HG03103 (cell line): ENCODE data around the gene SAMD3.
"Not testable (repeated sequence)": the region's sequence is repeated elsewhere in the genome, so short reads cannot be mapped to it uniquely, and the experiment has no call there.

ENCODE experiments used
- ATAC-seq: cut with Tn5 transposase; IDR thresholded peaks from one replicate; pipeline ENCODE4 v1.9.1; 2021; ENCODE audit warnings: low read depth; ENCODE audit not compliant: unreplicated experiment

SAMD3 gene

DNA sequence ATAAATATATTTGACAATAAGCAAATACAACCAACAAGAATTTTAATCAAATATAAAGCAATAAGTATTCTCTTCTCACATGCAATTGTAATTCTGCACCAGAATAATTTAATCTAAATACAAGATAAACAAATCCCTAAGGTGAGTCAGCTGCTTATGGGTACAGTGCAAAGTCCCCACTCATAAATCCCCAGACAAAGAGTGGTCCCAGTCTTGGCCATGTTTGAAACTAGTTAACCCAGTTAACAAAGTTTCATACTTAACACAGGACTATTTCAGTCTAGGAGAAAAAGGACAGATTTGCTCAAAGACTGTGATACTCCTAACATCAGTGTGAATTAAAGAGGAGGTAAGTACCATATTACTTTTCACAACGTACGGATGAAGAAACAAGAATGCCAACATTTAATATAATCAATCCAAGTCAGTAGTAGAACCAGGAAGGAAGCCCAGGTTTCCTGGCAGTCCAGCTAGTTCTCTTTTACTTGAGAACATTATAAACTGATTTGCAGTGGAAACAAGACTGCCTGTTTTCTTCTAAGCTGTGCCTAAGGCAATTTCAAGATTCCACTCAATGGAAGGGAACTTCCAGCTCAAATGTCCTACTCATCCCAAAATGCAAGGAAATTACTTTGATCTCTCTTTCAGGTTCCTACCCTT is 10.4 kb downstream of the SAMD3 start:
- no peak for ATAC-seq

DNA sequence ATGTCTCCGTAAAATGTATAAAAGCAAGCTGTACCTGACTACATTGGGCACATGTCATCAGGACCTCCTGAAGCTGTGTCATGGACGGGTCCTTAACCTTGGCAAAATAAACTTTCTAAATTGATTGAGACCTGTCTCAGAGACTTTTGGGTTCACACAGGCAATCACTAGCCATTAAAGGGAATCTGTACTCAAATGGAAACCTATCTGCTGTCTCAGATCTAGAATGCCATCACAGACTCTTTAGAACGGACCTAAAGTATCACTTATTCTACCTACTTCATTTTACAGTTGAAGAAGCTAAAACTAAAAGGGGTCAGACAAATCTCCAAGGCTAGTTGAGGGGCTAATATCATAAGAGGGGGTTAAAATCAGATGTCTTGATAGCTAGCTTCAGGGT is 11.1 kb downstream of the SAMD3 start:
- ATAC-seq, result no peak

DNA sequence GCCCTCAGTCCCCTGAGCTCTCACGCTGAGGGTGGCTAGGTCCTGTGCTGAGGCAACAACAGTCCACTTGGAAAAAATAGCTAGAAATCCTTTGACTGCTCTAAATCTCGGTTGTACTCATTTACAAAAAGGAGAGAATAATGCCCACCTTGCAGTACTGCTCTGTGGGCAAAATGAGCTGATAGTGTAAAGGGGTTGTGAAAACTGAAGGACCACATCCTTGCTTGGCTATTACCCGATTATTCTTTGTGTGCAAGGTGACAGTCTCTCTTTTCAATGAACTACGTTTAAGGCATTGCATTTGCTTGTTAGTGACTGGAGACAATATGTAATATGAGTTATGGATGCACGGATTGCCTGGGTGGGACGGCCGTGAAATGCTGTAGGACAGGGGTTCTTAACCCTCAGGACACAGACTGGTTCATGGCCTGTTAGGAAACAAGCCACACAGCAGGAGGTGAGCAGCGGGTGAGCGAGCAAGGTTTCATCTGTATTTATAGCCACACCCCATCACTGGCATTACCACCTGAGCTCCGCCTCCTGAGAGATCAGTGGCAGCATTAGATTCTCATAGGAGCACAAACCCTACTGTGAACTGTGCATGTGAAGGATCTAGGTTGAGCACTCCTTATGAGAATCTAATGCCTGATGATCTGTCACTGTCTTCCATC is 14.6 kb downstream of the SAMD3 start:
- no peak for ATAC-seq

DNA sequence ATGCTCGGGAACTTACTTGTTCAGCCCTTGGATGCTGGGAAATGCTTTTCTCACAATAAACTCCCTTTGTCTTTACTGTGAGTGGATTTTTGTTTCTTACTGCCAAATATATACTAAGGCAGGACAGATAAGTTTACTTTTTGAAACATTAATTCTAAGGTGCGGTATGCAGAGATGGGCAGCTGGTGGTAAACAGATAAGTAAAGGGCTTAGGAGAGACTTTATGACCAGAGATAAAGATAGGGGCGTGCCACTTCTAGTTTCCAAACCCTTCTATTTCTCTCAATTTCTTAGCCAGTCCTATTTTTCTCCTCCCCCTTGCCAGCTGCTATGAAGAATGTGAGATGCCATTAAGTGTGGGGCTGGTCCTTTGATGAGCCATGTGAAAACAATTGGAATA is 16.3 kb downstream of the SAMD3 start:
- no peak for ATAC-seq

DNA sequence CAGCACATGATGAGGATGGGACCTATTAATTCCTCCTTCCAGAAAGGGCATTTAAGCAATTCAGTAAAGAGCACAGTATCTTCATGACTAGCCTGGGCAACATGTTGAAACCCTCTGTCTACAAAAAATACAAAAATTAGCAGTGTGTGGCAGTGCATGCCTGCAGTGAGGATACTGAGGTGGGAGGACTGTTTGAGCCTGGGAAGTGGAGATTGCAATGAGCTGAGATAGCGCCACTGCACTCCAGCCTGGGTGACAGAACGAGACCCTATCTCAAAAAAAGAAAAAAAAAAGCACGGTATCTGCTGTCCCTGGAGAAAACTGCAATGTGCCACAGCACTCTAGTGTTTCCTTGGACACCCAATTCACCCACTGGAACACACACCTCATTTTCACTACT is 18.4 kb downstream of the SAMD3 start:
- no peak for ATAC-seq

DNA sequence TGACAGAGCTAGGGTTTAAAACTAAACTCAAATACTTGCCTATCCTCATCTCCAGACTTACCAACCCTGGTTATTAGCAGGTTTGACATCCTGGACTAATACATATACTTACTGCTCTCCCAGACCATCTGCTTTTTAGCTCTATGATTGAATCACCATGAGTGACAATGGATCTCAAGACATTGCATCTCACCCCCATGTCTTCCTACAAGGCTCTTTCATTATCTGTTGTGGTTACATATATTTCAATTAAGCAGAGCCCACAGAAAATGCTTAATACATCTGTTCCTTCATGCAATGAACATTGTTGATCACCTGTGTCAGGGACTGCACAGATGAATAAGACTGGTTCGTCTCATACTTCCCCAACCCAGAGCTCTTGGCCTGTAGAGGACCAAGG is 19.4 kb downstream of the SAMD3 start:
- ATAC-seq, result no peak

DNA sequence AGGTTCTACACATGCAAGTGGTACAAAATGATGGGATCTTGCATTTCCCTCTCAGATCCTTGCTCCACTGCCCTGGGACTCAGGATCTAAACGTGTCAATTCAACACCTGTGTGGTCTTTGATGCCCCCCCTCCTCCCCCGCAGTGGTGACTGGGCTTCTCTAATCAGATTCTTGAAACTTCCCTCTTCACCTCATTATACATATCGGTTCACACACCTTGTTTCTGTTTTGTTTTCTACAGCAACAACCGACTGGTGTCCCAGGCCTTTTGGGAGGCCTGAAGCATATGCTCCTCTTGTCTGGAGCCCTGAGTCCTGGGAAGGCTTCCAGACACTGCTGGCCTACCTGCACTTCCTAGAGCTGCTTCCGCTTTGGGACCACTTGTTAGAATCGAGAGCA is 20.0 kb downstream of the SAMD3 start:
- ATAC-seq, result no peak

DNA sequence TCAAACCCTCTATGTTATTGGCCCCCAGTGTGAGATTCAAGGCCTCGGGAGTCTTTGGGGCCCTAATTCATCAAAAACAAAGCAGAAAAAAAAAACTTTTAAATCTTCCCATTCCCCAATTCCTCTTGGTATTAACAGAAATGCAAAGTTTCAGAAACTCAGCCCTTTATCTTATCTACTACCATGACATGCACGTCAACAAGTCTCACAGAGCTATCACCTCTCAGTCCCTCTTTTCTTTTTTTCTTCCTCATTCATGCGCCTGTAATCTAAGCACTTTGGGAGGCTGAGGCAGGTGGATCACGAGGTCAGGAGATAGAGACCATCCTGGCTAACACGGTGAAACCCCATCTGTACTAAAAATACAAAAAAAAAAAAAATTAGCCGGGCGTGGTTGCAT is 22.7 kb downstream of the SAMD3 start:
- ATAC-seq, result no peak

DNA sequence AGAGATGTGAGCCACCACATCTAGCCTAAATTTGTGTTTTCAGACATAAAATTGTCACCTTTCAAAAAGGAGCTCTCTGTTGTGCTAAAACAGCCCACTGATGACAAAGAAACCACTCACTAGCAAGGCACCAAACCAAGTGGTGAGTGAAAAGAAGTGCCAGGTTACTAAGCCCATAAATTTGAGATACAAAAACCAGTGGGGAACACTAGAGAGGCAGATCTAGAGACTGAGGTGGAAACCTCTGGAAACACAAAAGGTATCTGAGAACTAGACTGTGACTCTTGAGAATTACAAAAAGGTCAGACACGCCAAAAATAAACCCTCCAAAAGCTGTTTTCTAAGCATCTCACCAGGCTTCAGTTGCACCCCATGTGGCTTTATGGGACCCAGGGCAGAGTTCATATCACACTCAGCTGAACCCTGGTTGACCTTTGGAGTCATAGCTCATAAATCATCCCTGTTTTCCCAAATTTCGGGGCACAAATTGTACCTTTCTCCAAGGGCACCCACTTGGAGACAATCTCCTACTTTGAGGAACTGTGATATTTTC is 24.2 kb downstream of the SAMD3 start:
- ATAC-seq, result no peak

DNA sequence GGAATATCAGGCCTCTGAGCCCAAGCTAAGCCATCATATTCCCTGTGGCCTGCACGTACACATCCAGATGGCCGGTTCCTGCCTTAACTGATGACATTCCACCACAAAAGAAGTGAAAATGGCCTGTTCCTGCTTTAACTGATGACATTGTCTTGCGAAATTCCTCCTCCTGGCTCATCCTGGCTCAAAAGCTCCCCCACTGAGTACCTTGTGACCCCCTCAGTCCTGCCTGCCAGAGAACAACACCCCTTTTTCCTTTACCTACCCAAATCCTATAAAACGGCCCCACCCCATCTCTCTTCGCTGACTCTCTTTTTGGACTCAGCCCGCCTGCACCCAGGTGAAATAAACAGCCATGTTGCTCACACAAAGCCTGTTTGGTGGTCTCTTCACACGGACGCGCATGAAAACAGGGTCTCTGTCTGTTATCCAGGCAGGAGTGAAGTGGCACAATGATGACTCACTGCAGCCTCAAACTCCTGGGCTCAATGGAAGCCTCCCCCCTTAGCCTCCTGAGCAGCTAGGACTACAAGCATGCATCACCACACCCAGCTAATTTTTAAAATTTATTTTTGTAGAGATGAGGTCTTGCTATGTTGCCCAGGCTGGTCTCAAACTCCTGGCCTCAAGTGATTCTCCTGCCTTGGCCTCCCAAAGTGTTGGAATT is 24.8 kb downstream of the SAMD3 start:
- not testable (repeated sequence) for ATAC-seq

DNA sequence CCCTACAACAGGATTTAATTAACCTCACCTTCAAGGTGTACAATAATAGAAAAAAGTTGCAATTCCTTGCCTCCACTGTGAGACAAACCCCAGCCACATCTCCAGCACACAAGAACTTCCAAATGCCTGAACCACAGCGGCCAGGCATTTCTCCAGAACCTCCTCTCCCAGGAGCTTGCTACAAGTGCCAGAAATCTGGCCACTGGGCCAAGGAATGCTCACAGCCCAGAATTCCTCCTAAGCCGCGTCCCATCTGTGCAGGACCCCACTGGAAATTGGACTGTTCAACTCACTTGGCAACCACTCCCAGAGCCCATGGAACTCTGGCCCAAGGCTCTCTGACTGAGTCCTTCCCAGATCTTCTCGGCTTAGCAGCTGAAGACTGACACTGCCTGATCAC is 28.3 kb downstream of the SAMD3 start:
- ATAC-seq, result not testable (repeated sequence)

DNA sequence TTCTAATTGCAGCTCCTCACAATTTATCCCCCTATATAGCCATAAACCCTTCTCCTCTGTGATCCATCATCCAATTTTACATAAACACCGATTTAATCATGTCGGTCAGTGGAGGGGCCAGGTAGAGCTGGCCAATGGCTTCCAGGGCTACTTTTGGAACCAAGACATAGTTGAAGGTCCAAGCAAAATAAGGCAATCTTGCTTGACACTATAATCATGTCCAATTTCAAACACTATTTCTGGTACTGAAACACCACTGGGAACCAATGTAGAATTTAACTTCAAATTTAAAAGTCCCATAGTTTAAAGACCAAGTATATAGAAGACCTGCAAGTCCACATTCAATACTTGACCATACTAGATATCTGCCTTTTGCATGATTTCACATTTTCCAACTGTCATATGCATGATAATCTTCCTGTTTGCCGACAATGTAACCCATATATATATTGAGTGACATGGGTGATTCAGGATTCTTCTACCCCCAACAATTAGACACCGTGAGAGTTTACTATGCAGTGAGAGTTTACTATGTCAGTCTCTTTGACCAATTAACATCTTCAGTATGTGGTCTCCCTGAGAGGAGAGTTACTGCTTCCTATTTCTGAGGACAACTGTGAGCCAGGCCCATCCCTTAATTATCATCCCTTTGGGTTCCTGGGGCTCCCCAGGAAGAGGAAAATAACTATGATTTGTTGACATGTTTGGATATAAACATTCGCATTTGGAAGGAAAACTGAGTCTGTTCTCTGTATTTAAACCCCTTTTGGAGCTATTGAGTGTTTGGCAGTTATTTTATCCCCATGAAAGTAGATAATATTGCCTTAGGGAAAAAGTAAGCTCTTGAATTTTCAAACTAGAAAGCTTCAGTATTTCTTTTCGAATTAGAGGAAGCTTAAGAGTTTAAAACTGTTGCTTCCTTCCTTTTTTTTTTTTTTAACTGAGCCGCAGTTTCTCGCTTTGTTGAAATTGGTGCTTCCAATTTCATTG is 31.8 kb downstream of the SAMD3 start:
- ATAC-seq, result no peak

DNA sequence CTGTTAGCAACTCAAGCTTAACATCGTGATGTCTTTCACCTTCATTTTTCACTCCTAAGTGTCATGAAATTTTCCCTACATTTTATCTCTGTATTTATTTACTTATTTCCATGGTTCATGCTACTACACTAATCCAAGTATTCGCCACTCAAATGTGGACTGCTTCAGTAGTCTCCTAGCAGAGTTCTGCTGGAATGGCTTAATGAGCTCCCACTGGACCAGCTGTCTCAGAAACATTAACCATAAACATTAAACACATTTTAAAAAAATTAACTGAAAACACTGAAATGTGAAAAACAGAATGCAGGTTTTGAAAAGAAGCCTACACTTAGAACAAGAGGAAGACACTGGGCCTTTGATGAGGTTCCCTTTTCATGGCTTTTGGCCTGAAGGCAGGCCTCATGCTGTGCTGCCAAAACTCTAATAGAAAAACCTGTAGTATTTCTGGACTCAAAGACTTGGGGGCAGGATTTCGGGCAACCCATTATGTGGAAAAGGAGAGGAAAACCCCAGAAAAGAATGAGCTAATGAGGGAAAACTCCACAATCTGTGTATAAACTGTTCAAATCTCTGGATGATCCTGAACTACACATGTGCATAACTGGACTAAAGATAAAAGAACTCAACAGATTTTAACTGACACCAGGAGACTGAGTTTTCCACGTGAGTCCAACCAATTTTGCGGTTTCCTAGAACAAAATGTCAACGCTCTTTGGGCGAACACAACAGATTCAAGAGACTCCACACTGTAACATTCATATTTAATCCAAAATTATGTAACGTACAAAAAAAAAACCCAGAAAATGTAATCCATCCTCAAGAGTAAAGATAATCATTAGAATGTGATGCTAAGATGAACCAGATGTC is 33.0 kb downstream of the SAMD3 start:
- ATAC-seq, result no peak

DNA sequence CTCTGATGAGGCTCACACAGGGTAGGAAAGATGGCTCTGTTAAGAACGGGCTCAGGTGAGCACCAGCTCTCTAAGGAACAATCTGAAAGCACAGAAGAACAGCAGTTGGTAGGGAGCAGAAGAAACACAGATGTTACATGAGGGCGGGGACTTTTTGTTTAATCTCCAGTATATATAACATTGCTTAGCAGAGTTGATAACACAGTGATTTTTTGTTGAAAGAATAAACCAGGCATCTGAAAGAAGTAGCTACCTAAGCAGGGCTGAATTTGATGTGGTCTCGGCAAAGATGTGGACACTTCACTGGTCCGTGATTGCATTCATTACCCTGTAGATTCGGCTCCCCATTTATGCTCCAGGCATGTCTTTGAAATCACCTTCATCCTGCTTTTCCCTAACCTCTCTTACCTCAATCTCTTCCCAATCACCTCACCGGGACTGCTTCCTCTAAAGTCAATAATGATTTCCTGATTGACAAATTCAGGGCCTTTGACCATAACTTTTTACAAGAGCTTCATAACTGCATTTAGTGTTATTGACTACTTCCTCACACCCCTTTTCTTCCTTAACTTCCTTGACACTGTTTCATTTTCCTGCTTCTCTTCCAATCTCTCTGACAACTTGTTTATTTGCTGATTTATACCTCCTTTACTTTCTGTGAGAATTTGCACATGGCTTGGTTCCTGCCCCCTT is 34.4 kb downstream of the SAMD3 start:
- no peak for ATAC-seq

DNA sequence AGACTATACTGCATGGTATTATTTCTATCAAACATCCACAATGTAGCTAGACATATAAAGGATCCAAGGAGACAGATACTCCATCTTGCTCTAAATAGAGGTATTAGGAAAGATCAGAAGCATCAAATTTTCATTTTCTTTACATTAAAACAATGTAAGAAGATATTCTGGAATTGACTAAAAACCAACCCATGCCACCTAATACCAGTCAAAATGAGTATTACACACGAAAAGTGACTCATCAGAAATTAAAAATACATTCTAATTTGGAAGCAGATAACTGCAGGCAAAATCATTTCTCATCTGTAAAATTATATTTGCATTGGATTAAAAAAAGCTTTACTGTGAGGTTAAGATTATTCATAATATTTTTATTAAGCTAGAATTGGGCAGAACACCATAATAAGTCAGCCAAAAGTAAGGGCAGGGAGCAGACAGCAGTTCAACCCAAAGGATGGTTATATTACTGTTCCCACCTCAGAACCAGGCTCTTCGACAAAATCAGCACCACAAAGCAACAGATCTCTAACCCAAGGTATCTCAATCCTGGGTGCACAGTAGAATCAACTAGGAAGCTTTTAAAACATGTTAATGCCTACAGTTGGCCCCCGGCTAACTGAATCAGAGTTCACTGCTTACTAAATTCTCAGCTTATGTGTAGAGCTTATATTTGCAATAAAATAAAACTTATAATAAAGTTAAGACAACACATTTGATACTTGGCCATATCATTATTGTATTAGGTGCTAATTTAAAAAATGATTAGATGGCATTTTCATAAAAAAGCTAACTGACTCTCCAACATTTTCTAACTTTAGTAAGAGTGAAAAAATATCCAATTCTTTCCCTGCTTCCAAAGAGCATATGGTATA is 35.2 kb downstream of the SAMD3 start:
- no peak for ATAC-seq

DNA sequence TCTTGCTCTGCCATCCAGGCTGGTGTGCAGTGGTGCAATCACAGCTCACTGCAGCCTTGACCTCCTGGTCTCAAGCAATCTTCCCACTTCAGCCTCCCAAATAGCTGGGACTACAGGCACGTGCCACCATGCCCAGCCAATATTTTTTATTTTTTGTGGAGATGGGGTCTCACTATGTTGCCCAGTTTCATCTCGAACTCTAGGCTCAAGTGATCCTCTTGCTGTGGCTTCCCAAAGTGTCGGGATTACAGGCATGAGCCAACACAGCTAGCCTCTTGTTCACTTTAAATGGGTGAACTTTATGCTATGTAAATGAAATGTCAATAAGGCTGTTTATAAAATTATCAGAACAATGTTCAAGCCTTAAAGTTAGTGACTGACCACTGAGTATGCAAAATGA is 37.1 kb downstream of the SAMD3 start:
- ATAC-seq, result no peak

DNA sequence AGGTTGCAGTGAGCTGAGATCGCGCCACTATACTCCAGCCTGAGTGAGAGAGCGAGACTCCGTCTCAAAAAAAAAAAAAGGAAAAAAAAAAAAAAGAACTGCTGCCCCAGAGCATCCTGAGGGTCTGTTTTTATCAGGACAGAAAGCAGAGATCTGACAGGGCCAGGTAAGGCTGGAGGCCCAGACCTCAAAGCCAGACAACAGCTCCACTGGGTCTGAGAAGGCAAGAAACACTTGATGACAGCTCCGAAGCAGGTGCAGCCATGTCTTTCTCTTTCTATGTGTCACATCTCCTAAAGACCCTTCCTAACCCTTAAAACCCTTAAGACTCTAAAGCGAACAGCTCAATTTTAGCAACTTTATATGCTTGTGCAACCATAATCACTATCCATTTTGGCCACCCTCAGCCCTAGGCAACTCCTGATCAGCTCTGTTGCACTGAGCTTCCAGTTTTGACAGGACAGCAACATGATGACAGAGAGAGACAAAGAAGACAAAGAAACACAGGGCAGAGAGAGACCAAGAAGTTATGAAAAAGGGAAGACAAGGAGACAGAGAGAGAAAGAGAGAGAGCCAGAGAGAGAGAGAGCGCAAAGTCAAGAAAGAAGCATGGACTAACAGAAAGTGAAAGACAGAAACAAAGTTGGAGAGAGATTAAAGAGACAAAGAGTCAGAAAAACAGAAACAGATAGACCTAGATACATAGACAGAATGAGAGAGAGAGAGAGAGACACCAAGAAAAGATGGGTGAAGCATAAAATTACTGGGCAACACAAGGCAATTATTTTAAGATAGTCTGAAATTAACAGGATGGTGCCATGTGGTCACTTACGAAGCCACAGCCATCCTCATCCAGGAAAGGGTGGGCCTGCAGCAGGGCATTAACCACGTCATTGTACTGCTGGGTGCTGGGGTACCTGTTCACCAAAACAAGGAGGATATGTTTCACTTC is 39.2 kb downstream of the SAMD3 start:
- ATAC-seq, result no peak
